ENCODE measurements around the gene AMACR. TPM values are rescaled to one million over a fixed set of nuclear protein-coding genes. Genes with fewer than 3 reads are reported as not detected.
A peak's percentile ranks its signal among the peaks of the same experiment; 100 is the strongest.

The AMACR gene
- total and polyA plus RNA-seq, 2 of the 13 experiments (the other 11 are each of a cell fraction or from before 2014, with no cell fraction given) = 8.9 to 19.7 TPM

- ChIA-PET POLR2A (interaction anchor here (3.1 kb wide), 1 partner anchor 12 kb away, joined by 10 read pairs; no protein-coding TSS in a partner anchor), CTCF (ENCODE audit: low intra/inter-chr PET ratio, low total read pairs) (no interaction called here)
- Histone ChIP-seq H3K4me1 (ENCODE audit: insufficient read depth, low read length) (peaks cover 35% of the 10 kb centered on the region), H3K4me3 (replicated peaks in 1 of 3; ENCODE audit: insufficient read depth in 1 of 3, low read depth in 2 of 3, low read length in 3 of 3) (no peak overlapping the region), H3K4me2 (ENCODE audit: low read depth, low read length) (no peak overlapping the region), H2AFZ (ENCODE audit: low read length) (no peak overlapping the region), H3K9ac (ENCODE audit: insufficient read depth, low read depth, low read length) (no peak overlapping the region), H3K9me3 (ENCODE audit: low read length) (no peaks in the 10 kb centered on the region), H3K36me3 (replicated peaks in 1 of 2; ENCODE audit: control insufficient read depth in 1 of 2, insufficient read depth in 2 of 2, low read length in 2 of 2) (peaks cover 3 to 20% of the 10 kb centered on the region in 2 experiments; a peak in 4 of 5 replicates), H3K79me2 (ENCODE audit: insufficient read depth, low read length) (no peaks in the 10 kb centered on the region), H3K27me3 (ENCODE audit: control insufficient read depth in 1 of 2, insufficient read depth in 2 of 2, low read length in 2 of 2) (no peaks in the 10 kb centered on the region), H4K20me1 (ENCODE audit: insufficient read depth, low read length) (no peaks in the 10 kb centered on the region), H3K27ac (ENCODE audit: extremely low read length, insufficient read depth, low read length) (no peak overlapping the region)
- in situ Hi-C loops (cut with HindIII; ENCODE audit: extremely low pct_ligation_motif_present, low pct_unique_long_range_greater_than_20kb) (loop anchor here (25.0 kb wide), 1 partner anchor 467 kb away; no protein-coding TSS in a partner anchor), intact Hi-C loops (cut with micrococcal nuclease; ENCODE audit: unreplicated experiment) (loop anchor here (10.0 kb wide), 1 partner anchor 470 kb away; no protein-coding TSS in a partner anchor)
- FAIRE-seq (peak; percentile 4), DNase-seq (ENCODE audit: low spot score) (no peak), ATAC-seq (peak; percentile 68)
- peak in 1 of 2 experiments; percentile 75; a peak in 2 of 4 replicates for TF ChIP-seq ATF4 (CRISPR knock-in tag; IDR thresholded peaks at IDR 0.05)
- TF ChIP-seq CTCF (CRISPR knock-in tag; IDR thresholded peaks at IDR 0.05) = peak; percentile 65
- TF ChIP-seq STAG1 (CRISPR knock-in tag; IDR thresholded peaks at IDR 0.05) = peak; percentile 70
- no peak for TF ChIP-seq ZNF777 (CRISPR knock-in tag; IDR thresholded peaks at IDR 0.05)
- no peak for TF ChIP-seq ZNF598 (CRISPR knock-in tag; IDR thresholded peaks at IDR 0.05; ENCODE audit: borderline replicate concordance)
- TF ChIP-seq SMC3 (IDR thresholded peaks at IDR 0.05; ENCODE audit: low read length) = peak; percentile 9; the same call in 1 of the 2 replicates
- no TSS peak for BruUV-seq (replicated peaks)
- whole genome bisulfite sequencing (ENCODE audit: low lambda C conversion rate) = 79% methylated on average over 1 of the region's 1 CpG
Measured at GRCh38 chr5:33994845-33995244, 13.0 kb downstream of the AMACR start.
